HG02938 (cell line): Measurements from ENCODE around the gene CYP2A6.
"Not testable (repeated sequence)": the region's sequence is repeated elsewhere in the genome, so short reads cannot be mapped to it uniquely, and the experiment has no call there.

Experiments
- ATAC-seq: cut with Tn5 transposase; IDR thresholded peaks from one replicate; pipeline ENCODE4 v1.9.1; 2021; ENCODE audit warnings: mild to moderate bottlenecking, moderate library complexity; ENCODE audit not compliant: unreplicated experiment

CYP2A6 gene

GRCh38 chr19:40819479-40820234 is 30.6 kb downstream of the CYP2A6 start:
- ATAC-seq, result not testable (repeated sequence)

GRCh38 chr19:40818480-40819399 is 31.5 kb downstream of the CYP2A6 start:
- not testable (repeated sequence) for ATAC-seq

- no peak for ATAC-seq
Measured at GRCh38 chr19:40815223-40815622, 35.0 kb downstream of the CYP2A6 start.

DNA sequence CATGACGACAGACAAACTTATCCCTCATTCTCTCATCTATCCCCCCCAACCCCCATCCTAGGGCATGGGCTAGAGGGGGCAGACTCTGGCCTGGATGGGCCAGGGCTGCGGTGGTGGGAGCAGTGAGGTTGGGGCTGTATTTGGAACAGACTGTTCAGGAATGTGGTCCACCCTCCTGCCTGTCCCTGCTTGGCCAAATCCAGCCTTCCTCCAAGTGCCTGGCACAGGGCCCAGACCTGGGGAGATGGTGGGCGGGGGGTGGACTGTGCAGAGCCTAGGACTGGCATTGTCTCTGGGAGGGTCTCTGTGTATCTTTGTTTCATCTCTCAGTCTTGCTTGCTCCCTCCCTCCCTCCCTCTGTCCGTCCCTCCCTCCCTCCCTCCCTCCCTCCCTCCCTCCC is 37.1 kb downstream of the CYP2A6 start:
- ATAC-seq, result no peak

GRCh38 chr19:40812571-40812970 is 37.7 kb downstream of the CYP2A6 start:
- ATAC-seq, result not testable (repeated sequence)

DNA sequence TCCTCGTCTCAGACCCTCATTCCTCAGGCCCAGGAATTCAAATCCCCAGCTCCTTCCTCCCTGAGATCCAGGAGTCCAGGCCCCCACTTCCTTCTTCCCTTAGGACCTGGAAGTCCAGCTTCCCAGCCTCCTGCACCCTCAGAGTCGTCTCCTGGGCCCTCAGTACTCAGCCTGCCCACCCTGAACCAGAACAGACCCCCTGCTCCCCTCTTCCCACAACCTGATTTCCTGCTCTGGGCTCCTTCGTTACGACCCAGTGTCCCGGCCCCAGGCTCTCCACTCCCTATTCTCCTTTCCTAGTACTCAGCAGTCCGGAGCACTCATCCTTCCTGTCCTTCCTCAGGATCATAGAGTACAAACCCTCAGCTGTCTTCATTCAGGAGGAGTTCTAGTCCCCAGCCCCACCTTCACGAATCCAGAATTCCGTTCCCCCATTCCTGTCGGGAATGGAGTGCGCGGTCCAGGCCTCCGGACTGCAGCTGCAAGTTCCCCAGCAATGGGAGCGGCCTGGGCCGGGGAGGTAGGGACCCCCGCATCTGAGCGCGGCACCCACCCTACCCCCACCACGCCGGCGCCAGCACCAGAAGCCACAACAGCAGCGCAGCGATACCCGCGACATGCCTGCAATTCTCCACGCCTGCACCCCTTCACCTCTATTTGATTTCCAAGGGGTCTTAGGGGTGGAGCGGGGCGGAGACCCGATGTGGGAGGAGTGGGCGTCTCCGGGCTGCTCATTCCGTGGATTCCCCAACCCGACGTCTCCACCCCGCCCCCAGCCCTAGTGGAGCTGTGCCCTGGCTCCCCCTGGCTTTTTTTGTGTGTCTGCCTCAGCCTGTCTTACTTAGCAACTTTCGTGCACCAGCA is 38.5 kb downstream of the CYP2A6 start:
- no peak for ATAC-seq

DNA sequence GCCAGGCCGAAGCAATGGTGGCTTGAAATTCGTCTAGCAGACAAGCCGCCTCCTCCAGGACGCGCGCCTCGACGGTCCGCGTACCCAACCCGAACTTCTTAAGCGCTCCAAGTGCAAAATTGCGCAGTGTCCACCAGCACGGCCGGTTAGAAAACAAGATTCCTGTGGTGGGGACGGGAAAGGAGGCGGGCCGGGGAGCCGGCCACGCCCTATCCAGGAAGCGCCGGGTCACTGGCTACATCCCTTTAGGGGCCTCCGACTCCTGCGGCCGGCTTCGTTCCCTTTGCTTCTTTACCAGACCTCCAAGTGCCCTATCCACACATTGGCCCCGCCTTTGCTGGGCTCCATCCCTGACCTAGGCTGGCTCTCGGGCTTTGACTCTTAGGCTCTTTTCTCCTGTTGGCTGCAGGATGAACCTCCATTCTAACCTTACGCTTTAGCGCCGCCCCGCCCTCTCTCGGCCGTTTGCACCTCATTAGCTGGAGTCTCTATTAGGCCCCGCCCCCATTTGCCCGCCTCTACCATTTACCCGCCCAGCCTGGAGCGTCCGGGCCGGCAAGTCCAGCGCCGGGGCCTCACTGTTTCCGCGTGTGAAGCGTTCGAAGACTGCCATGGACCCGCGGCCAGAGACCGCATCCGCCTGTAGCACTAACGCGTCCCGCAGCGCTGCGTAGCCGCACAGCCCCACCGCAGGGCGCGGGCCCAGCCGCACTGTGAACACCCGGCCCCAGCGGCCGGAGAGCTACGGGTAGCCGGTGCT is 39.4 kb downstream of the CYP2A6 start:
- ATAC-seq, result not testable (repeated sequence)

DNA sequence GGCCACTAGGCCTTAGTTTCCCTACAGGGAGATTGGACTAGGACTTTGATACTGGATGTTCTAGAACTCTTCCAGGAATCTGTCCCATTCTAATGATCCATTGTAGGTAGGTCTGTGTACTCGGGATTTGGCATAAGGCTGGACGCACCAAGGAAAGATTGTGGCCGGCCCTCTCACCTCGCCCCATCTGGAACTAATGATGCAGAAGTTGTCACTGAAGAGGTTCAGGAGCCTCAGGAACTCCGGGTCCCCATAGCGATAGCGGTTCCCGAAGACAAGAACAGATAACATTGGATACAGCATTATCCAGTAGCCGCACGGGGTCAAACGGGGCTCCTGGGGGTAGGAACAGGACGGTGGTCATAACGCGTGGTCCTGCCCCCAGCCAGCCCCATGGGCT is 40.1 kb downstream of the CYP2A6 start:
- ATAC-seq, result no peak

DNA sequence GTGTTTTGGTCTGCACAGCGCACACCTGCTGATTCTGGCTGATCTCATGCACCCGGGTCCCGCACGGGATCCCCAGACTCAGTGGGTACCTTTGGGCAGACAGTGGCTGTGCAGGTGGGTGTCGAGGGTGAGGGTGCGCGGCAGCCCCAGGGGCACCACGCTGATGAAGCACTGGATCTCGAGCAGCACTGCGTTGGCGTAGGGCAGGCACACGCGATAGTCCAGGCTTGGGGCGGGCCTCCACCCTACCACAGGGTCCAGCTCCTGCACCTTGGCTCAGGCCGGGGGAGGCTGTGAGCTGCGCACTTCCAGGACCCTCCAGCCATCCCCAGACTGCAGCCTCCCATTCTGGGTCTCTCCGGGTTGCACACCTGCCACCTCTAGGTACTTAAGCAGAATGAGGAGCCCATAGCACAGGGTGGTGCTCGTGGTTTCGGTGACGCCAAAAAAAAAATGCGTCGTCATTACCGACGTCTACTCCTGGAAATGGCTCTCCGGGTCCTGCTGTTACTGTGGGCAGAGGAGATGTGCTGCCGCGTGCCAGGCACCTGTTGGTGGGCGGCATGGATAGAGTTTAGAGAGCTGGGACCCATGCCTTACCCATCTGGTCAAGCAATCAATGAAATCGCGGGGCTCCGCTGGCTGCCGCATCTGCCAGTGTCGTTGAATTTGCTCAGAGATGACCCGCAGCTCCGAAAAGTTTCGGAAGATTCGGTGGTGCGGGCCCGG is 40.7 kb downstream of the CYP2A6 start:
- no peak for ATAC-seq

DNA sequence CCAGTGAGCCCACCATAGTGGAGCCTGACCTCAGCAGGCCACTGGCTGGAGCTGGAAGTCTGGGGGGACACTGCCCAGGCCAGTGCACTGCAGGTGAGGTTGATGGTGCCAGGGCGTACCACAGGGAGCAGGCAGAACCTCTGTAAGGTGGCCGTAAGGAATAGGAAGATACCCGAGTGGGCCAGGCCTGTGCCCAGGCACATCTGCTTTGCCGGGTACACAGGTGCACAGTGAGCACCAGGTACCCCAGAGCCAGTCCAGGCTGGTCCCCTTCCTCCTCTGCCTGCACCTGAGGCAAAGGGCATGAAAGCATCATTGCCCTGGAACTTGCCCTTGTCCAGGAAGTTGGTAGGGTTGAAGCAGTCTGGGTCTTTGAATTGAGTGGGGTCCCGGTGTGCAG is 41.8 kb downstream of the CYP2A6 start:
- ATAC-seq, result no peak

DNA sequence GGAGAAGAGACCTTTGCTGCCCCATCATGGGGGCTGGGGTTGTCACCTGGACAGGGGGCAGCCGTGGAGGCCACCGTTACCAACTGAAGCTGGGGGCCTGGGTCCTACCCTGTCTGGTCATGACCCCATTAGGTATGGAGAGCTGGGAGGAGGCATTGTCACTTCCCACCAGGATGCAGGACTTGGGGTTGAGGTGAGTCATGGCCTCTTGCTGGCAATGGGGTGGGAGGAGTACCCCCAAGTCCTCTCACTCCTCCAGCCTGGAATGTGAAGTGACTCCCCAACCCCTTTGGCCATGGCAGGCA is 42.3 kb downstream of the CYP2A6 start:
- no peak for ATAC-seq

GRCh38 chr19:40807147-40808020 is 42.9 kb downstream of the CYP2A6 start:
- ATAC-seq, result no peak

- ATAC-seq, result no peak
Measured at GRCh38 chr19:40806423-40807146, 43.7 kb downstream of the CYP2A6 start.

DNA sequence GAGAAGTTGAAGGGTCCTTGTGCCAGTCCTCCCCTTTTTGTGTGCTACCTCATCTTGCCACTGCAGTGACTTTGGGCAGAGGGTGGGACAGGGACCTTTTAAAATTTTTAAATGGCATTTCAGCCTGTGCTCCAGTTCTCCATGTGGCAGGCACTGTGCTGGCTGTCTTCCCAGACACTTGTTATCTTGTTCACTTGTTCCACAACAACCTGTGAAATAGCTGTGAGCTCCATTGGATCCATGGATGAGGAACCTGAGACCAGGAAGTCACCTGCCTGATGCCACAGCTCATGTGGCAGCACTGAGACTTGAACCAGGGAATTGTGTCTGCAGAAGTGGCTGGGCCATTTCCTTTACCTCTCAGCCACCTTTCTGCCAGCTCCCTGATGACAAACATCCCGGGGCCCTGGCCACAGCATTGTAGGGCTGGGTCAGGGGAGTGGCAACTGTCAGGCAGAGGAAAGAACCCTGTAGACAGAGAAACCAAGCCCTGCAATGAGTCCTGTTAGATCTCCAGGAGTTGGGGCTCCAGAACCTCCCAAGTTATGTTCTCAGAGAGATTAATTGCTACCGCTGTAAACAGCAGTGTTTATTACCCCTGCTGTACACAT is 44.9 kb downstream of the CYP2A6 start:
- ATAC-seq, result no peak

- no peak for ATAC-seq
Measured at GRCh38 chr19:40804783-40805242, 45.4 kb downstream of the CYP2A6 start.

DNA sequence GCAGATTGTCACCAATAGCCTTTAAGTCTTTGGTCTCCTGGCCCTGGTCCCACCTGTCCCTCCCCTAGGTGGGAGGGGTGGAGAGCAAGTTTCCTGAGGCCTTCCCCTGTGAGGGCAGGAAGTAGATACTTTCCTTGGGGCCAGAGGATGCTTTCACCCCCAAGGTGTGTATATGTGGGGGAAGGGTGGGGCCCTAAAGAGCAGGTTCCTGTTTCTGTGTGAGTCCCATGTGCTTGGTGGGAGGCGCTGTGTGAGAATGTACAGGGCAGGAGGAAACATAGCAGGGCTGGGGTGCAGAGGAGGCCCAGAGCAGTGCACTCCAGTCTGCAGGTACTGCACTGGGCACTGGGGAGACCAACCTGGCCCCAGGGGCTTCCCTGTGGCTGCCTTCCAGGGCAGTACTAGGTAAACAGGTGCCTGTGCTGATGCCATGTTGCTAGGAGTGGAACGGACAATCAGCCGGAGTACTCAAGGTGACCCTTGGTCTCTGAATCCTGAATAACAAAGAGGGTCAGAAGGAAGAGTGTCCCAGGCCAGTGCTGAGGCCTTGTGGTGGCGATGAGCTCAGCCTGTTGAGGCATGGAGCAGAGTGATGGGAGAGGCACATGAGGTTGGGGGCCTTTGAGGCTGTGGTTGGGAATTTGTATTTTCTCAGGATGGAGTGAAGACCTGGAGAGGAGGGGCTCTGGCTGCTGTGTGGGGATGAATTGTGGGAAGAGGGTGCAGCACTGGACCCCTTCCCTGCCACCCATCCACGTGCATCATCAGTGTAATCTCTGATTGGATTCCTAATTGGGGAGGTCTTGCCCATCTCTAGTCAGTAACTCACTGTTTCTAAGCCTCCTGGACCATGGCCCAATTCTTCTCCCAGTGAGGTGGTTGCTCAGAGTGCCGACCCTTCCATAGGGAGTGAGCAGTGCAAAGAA is 46.1 kb downstream of the CYP2A6 start:
- ATAC-seq, result no peak
